H1 (cell line): ENCODE measurements around the gene RERE. TPM values are rescaled to one million over a fixed set of nuclear protein-coding genes. Genes with fewer than 3 reads are reported as not detected.

ENCODE experiments used
- CTCF ChIA-PET: fragments of 300-600 bp; sonication (Branson Sonifier 250); formaldehyde crosslinking; loops from one replicate; lab custom pipeline; 2021; ENCODE audit not compliant: partially characterized antibody; lab: Charles Lee
- POLR2A ChIA-PET: fragments of 300-600 bp; sonication (Branson Sonifier 250); formaldehyde crosslinking; loops from one replicate; lab custom pipeline; 2021; ENCODE audit warnings: inconsistent platforms; ENCODE audit not compliant: partially characterized antibody; lab: Charles Lee
- DNase-seq, 2 experiments: peaks; one replicate each; pipeline versions ENCODE4 v3.0.0 to v3.0.0-alpha.2; 2010 to 2022; ENCODE audit warnings: low spot score in 2 of 2, low read depth in 1 of 2, mixed read lengths in 1 of 2
- FAIRE-seq: peaks from 2 replicates; lab custom pipeline; 2011; peaks lifted over from hg19 to GRCh38; lab: Jason Lieb, UNC
- H2AFZ ChIP-seq: 2 replicates; pipeline ENCODE4 v1.8.1; 2012; ENCODE audit warnings: low read length, inconsistent platforms
- H2AK5ac ChIP-seq: 2 replicates; pipeline ENCODE4 v1.6.1; 2013; ENCODE audit warnings: low read depth, low read length
- H2BK120ac ChIP-seq: replicated peaks from 2 replicates; pipeline ENCODE3; 2013; ENCODE audit warnings: low read depth, low read length, inconsistent platforms
- H2BK12ac ChIP-seq: 2 replicates; pipeline ENCODE4 v1.6.1; 2013; ENCODE audit warnings: low read depth, low read length
- H2BK15ac ChIP-seq: 2 replicates; pipeline ENCODE4 v1.6.1; 2013; ENCODE audit warnings: low read length
- H2BK20ac ChIP-seq: 2 replicates; pipeline ENCODE4 v1.6.1; 2013; ENCODE audit warnings: low read length
- H2BK5ac ChIP-seq: 2 replicates; pipeline ENCODE4 v1.6.1; 2013; ENCODE audit warnings: low read depth, low read length
- H3K14ac ChIP-seq: 2 replicates; pipeline ENCODE4 v1.6.1; 2013; ENCODE audit warnings: inconsistent platforms; ENCODE audit not compliant: insufficient read length
- H3K18ac ChIP-seq: 2 replicates; pipeline ENCODE4 v1.6.1; 2013; ENCODE audit warnings: low read length; ENCODE audit errors: extremely low read depth
- H3K23ac ChIP-seq: 2 replicates; pipeline ENCODE4 v1.6.1; 2013; ENCODE audit warnings: inconsistent platforms; ENCODE audit not compliant: insufficient read length
- H3K23me2 ChIP-seq: 2 replicates; pipeline ENCODE4 v1.6.1; 2013; ENCODE audit warnings: low read depth, low read length
- H3K27ac ChIP-seq: 2 replicates; pipeline ENCODE4 v1.6.1; 2011; ENCODE audit warnings: low read depth, low read length, inconsistent platforms
- H3K27me3 ChIP-seq, 4 experiments: replicated peaks in 1 of 4; 1 replicate in 1 of 4; 2 replicates in 3 of 4; pipeline versions ENCODE4 v1.6.1 to v1.8.1; 2011 to 2013; ENCODE audit warnings: low read length in 3 of 4, mild to moderate bottlenecking in 3 of 4, inconsistent platforms in 2 of 4, mixed read lengths in 2 of 4, moderate library complexity in 1 of 4; ENCODE audit not compliant: control insufficient read depth in 3 of 4, insufficient read depth in 3 of 4; ENCODE audit errors: extremely low read depth in 1 of 4
- H3K36me3 ChIP-seq, 4 experiments: 2 replicates each; pipeline versions ENCODE4 v1.6.1 to v1.8.1; 2011 to 2013; ENCODE audit warnings: mild to moderate bottlenecking in 4 of 4, low read length in 3 of 4, moderate library complexity in 2 of 4, control low read depth in 1 of 4, inconsistent platforms in 1 of 4; ENCODE audit not compliant: insufficient read depth in 4 of 4, control insufficient read depth in 2 of 4
- H3K4ac ChIP-seq: replicated peaks from 2 replicates; pipeline ENCODE3; 2013; ENCODE audit warnings: low read length, low read depth, mixed read lengths, inconsistent platforms; ENCODE audit not compliant: insufficient read length
- H3K4me1 ChIP-seq, 4 experiments: replicated peaks in 1 of 4; 1 replicate in 1 of 4; 2 replicates in 3 of 4; pipeline versions ENCODE4 v1.6.1 to v1.8.1; 2011 to 2013; ENCODE audit warnings: low read length in 3 of 4, inconsistent platforms in 2 of 4, mixed read lengths in 1 of 4; ENCODE audit not compliant: insufficient read depth in 4 of 4, control insufficient read depth in 3 of 4
- H3K4me2 ChIP-seq, 2 experiments: 2 replicates each; pipeline versions ENCODE4 v1.6.1 to v1.8.1; 2011 to 2013; ENCODE audit warnings: low read depth in 2 of 2, low read length in 2 of 2, control low read depth in 1 of 2, inconsistent platforms in 1 of 2, mild to moderate bottlenecking in 1 of 2; ENCODE audit not compliant: insufficient read depth in 1 of 2
- H3K4me3 ChIP-seq, 4 experiments: fragments of 200-600, 300-600 bp in 1 of 4; sonication (generic), shearing (Covaris generic), sonication (Bioruptor Twin) in 1 of 4; 2 replicates each; pipeline versions ENCODE4 v1.5.1 to v1.8.1; 2011 to 2016; ENCODE audit warnings: low read length in 4 of 4, low read depth in 3 of 4, control low read depth in 2 of 4, inconsistent platforms in 2 of 4, mild to moderate bottlenecking in 2 of 4, mixed read lengths in 1 of 4, moderate library complexity in 1 of 4; ENCODE audit not compliant: insufficient read depth in 2 of 4; ENCODE audit errors: extremely low read depth in 1 of 4
- H3K56ac ChIP-seq: replicated peaks from 2 replicates; pipeline ENCODE3; 2013; ENCODE audit warnings: low read depth, mild to moderate bottlenecking, mixed read lengths, low read length, inconsistent platforms; ENCODE audit not compliant: insufficient read length
- H3K79me1 ChIP-seq: 2 replicates; pipeline ENCODE4 v1.6.1; 2013; ENCODE audit warnings: low read depth, low read length, control low read depth
- H3K79me2 ChIP-seq, 2 experiments: 2 replicates each; pipeline versions ENCODE4 v1.6.1 to v1.8.1; 2012 to 2013; ENCODE audit warnings: low read length in 2 of 2, mild to moderate bottlenecking in 2 of 2, inconsistent platforms in 1 of 2; ENCODE audit not compliant: insufficient read depth in 2 of 2, control insufficient read depth in 1 of 2
- H3K9ac ChIP-seq, 4 experiments: replicated peaks in 1 of 4; 1 replicate in 1 of 4; 2 replicates in 3 of 4; pipeline versions ENCODE4 v1.6.1 to v1.8.1; 2011 to 2013; ENCODE audit warnings: low read depth in 3 of 4, low read length in 3 of 4, control low read depth in 2 of 4, mild to moderate bottlenecking in 2 of 4, moderate library complexity in 2 of 4, inconsistent platforms in 1 of 4; ENCODE audit errors: extremely low read depth in 1 of 4
- H3K9me3 ChIP-seq, 2 experiments: 2 replicates each; pipeline versions ENCODE4 v1.6.1 to v1.8.1; 2012 to 2013; ENCODE audit warnings: mild to moderate bottlenecking in 2 of 2, moderate library complexity in 2 of 2, control low read depth in 1 of 2, inconsistent platforms in 1 of 2, low read depth in 1 of 2, low read length in 1 of 2, mixed read lengths in 1 of 2; ENCODE audit not compliant: insufficient read depth in 2 of 2
- H4K20me1 ChIP-seq, 2 experiments: replicated peaks in 1 of 2; 2 replicates each; pipeline versions ENCODE3 to v1.8.1; 2011 to 2013; ENCODE audit warnings: inconsistent platforms in 2 of 2, low read length in 2 of 2, mild to moderate bottlenecking in 1 of 2; ENCODE audit not compliant: insufficient read depth in 2 of 2, control insufficient read depth in 1 of 2
- H4K5ac ChIP-seq: 2 replicates; pipeline ENCODE4 v1.6.1; 2013; ENCODE audit warnings: low read length, low read depth, mixed read lengths, inconsistent platforms; ENCODE audit not compliant: insufficient read length
- H4K8ac ChIP-seq: 2 replicates; pipeline ENCODE4 v1.8.0; 2013; ENCODE audit warnings: mild to moderate bottlenecking, moderate library complexity, low read length, inconsistent platforms; ENCODE audit not compliant: insufficient read depth; ENCODE audit errors: extremely low read depth
- H4K91ac ChIP-seq: replicated peaks from 2 replicates; pipeline ENCODE3; 2013; ENCODE audit warnings: low read length, mixed read lengths, inconsistent platforms; ENCODE audit not compliant: insufficient read length
- CREB1 ChIP-seq: IDR thresholded peaks from 2 replicates; pipeline ENCODE4 v1.6.1; 2012; ENCODE audit warnings: inconsistent platforms
- EP300 ChIP-seq, 2 experiments: IDR thresholded peaks; 1 replicate in 1 of 2; 2 replicates in 1 of 2; pipeline ENCODE4 v1.6.1; 2011 to 2012; ENCODE audit warnings: low read depth in 2 of 2, low read length in 2 of 2, mild to moderate bottlenecking in 2 of 2, borderline replicate concordance in 1 of 2, inconsistent platforms in 1 of 2, moderate library complexity in 1 of 2
- HDAC2 ChIP-seq, 2 experiments: fragments of 300-600 bp in 1 of 2; sonication (generic) in 1 of 2; IDR thresholded peaks; 2 replicates each; pipeline ENCODE4 v1.6.1; 2011 to 2012; ENCODE audit warnings: low read depth in 2 of 2, low read length in 2 of 2, mild to moderate bottlenecking in 2 of 2, moderate library complexity in 2 of 2, borderline replicate concordance in 1 of 2, inconsistent platforms in 1 of 2
- MAFK ChIP-seq: IDR thresholded peaks from 2 replicates; pipeline ENCODE4 v1.6.1; 2012; ENCODE audit warnings: low read depth, mild to moderate bottlenecking, improper control_type of control experiment, low read length
- POLR2A ChIP-seq, 2 experiments: IDR thresholded peaks; 1 replicate in 1 of 2; 2 replicates in 1 of 2; pipeline ENCODE4 v1.6.1; 2011; ENCODE audit warnings: low read depth in 2 of 2, low read length in 2 of 2, mild to moderate bottlenecking in 2 of 2; ENCODE audit errors: control extremely low read depth in 1 of 2
- POU5F1 ChIP-seq: IDR thresholded peaks from 2 replicates; pipeline ENCODE4 v1.6.1; 2011; ENCODE audit warnings: low read depth, mild to moderate bottlenecking, low read length, moderate library complexity
- RFX5 ChIP-seq: IDR thresholded peaks from 2 replicates; pipeline ENCODE4 v1.6.1; 2011; ENCODE audit warnings: low read depth, low read length, improper control_type of control experiment, borderline replicate concordance
- SIN3A ChIP-seq, 2 experiments: IDR thresholded peaks in 1 of 2; conservative IDR thresholded peaks in 1 of 2; 2 replicates each; pipeline ENCODE4 v1.6.1; 2011 to 2012; ENCODE audit warnings: low read length in 2 of 2, improper control_type of control experiment in 1 of 2, low read depth in 1 of 2, mild to moderate bottlenecking in 1 of 2
- SIX5 ChIP-seq: IDR thresholded peaks from 2 replicates; pipeline ENCODE4 v1.6.1; 2011; ENCODE audit warnings: mild to moderate bottlenecking, low read depth, low read length
- SP1 ChIP-seq: IDR thresholded peaks from 2 replicates; pipeline ENCODE4 v1.6.1; 2011; ENCODE audit warnings: low read depth, low read length
- SP4 ChIP-seq: IDR thresholded peaks from 2 replicates; pipeline ENCODE4 v1.6.1; 2012; ENCODE audit warnings: low read length, inconsistent platforms
- SUZ12 ChIP-seq: fragments of 200-600 bp; sonication (generic); IDR thresholded peaks from 2 replicates; pipeline ENCODE4 v1.6.1; 2012; ENCODE audit warnings: mild to moderate bottlenecking, inconsistent platforms, low read length, moderate library complexity, mixed read lengths
- WGBS, 2 experiments: shearing (Covaris generic) in 1 of 2; methylation state at CpG; one replicate each; pipeline versions ENCODE4 v1.1.6 to v1.1.7; 2013 to 2015; ENCODE audit warnings: low lambda C conversion rate in 2 of 2, mixed read lengths in 2 of 2, inconsistent platforms in 1 of 2, low coverage in 1 of 2, missing lambda C conversion rate in 1 of 2; ENCODE audit not compliant: insufficient replicate concordance in 2 of 2, insufficient coverage in 1 of 2, insufficient read length in 1 of 2; ENCODE audit errors: extremely low coverage in 1 of 2, missing lambda C conversion rate in 1 of 2; 5-methylcytosine and 5-hydroxymethylcytosine counted together
- polyA plus RNA-seq, 7 experiments: library from polyadenylated mRNA; depleted of rRNA in 3 of 7; stranded (reverse) in 5 of 7; unstranded in 2 of 7; fragments of >200 nt in 5 of 7; fragments of 200-250 nt in 2 of 7; gene quantifications; 1 replicate in 5 of 7; 2 replicates in 1 of 7; 4 replicates in 1 of 7; pipeline versions ENCODE4 v1.2.1 to v1.2.3, GENCODE V29; 2011 to 2013; ENCODE audit warnings: missing spikeins in 2 of 7, mixed read lengths in 2 of 7
- total RNA-seq: library from RNA; stranded (reverse); fragmentation: NEBNext Ultra II Directional; extraction: Animal tissue kit (Norgen Biotek cat#: 25700); gene quantifications from 2 replicates; pipeline ENCODE4 v1.2.1, GENCODE V29; 2021

Gene RERE
- total and polyA plus RNA-seq, 2 of the 8 experiments (the other 6 are each of a cell fraction or from before 2014, with no cell fraction given), result 15.3 to 142 TPM

DNA sequence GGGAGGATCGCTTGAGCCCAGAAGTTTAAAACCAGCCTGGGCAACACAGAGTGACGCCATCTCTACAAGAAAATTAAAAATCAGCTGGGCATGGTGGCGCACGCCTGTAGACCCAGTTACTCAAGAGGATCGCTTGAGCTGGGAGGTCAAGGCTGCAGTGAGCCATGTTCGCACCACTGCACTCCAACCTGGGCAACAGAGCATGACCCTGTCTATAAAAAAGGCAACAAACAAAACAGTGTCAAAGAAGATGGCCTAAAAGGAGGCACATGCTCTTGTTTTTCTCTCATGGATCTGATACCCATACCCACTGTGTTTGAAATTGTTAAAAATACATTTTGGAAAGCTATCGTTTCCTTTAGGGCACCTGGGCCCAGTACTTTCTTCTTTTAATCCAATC lies 307.9 kb downstream of the RERE start:
- H3K9ac ChIP-seq, result no peak overlapping the region
- peaks cover 0 to 8% (median 0%) of the 10 kb centered on the region in 4 experiments; a peak in 1 of 8 replicates for H3K36me3 ChIP-seq
- TF ChIP-seq SP1 (no peak), POLR2A (IDR thresholded peaks at IDR 0.05; ENCODE audit: control extremely low read depth in 1 of 2, low read depth in 2 of 2, low read length in 2 of 2) (no peak), SIX5 (no peak), EP300 (IDR thresholded peaks at IDR 0.05; ENCODE audit: borderline replicate concordance in 1 of 2, low read depth in 2 of 2, low read length in 2 of 2) (no peak), HDAC2 (IDR thresholded peaks at IDR 0.05; ENCODE audit: borderline replicate concordance in 1 of 2, low read depth in 2 of 2, low read length in 2 of 2) (no peak), SUZ12 (no peak), MAFK (no peak), SP4 (no peak), SIN3A (conservative IDR thresholded peaks at IDR 0.05 in 1 of 2, IDR thresholded peaks at IDR 0.05 in 1 of 2; ENCODE audit: low read depth in 1 of 2, low read length in 2 of 2) (no peak), CREB1 (no peak), RFX5 (no peak), POU5F1 (no peak)
- peaks cover 0 to 19% of the 10 kb centered on the region in 2 experiments; a peak in 3 of 4 replicates for H3K79me2 ChIP-seq
- peaks cover 4% of the 10 kb centered on the region; the same call in 1 of the 2 replicates for H3K79me1 ChIP-seq
- no peak overlapping the region for H4K8ac ChIP-seq
- H3K9me3 ChIP-seq, result no peaks in the 10 kb centered on the region
- no peaks in the 10 kb centered on the region for H3K4me1 ChIP-seq
- no peak overlapping the region for H3K27ac ChIP-seq
- H4K91ac ChIP-seq, result no peak overlapping the region
- H4K20me1 ChIP-seq, result peaks cover 0 to 1% of the 10 kb centered on the region in 2 experiments
- FAIRE-seq (no peak), DNase-seq (no peak)
- no peak overlapping the region for H3K4me3 ChIP-seq
- no peak overlapping the region for H3K4ac ChIP-seq
- H2BK5ac ChIP-seq, result no peak overlapping the region
- no peak overlapping the region for H2BK12ac ChIP-seq
- WGBS, 2 experiments, result 92% methylated on average over 7 of the region's 7 CpGs; no CpG with 5 or more reads in 1 of the 2 experiments
- no peak overlapping the region for H2BK120ac ChIP-seq
- no peak overlapping the region for H3K18ac ChIP-seq
- no peaks in the 10 kb centered on the region for H3K27me3 ChIP-seq
- H3K14ac ChIP-seq, result no peak overlapping the region
- ChIA-PET POLR2A (no interaction called here), CTCF (interaction anchor here (1.0 to 1.1 kb wide), 2 partner anchors 66 to 239 kb away, joined by 3 to 4 read pairs; no protein-coding TSS in a partner anchor)
- no peak overlapping the region for H3K4me2 ChIP-seq
- H2BK20ac ChIP-seq, result no peak overlapping the region
- H2AFZ ChIP-seq, result no peak overlapping the region
- no peaks in the 10 kb centered on the region for H3K23me2 ChIP-seq
- no peak overlapping the region for H2AK5ac ChIP-seq
- H3K56ac ChIP-seq, result no peak overlapping the region
- no peak overlapping the region for H2BK15ac ChIP-seq
- no peak overlapping the region for H4K5ac ChIP-seq
- no peak overlapping the region for H3K23ac ChIP-seq
